ENCODE results near the gene COL8A2. TPM values are rescaled to one million over a fixed set of nuclear protein-coding genes. Genes with fewer than 3 reads are reported as not detected.

The COL8A2 gene
- total RNA-seq, 1 experiment from 2014 or later, result 2.3 TPM

DNA sequence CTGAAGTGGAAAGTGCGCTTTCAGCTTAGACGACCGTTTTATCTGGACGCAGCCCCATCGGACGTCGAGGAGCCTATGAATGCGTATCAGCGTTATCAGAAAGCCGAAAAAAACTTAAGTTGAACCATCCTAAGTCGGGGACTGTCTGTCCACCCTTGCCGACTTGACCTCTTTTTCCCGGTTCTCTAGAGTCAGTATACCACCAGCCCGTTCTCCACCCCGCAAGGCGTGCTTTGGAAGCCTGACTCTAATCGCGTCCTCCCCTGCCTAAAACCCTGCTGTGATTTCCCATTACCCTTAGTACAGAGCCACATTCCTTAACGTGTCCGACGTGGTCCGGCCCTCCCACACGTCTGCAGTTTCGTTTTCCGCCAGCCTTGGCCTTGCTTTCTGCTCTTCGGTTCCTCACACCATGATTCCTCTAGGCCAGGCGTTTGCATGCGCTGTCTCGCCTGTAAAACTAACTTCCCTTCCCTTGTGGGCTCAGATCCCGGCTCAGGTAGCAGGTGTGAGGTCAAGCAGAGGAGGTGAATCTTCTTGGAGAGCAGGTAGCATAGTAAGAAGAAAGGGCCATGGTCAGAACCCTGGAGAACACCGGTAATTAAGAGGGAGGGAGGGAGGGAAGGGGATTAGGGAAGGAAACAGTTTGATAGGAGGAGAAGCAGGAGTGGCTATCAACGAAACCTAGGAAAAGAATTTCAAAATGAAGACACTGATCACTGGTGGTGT, 35.5 kb downstream of the COL8A2 start (continued):
- TF ChIP-seq, protein P1, sequence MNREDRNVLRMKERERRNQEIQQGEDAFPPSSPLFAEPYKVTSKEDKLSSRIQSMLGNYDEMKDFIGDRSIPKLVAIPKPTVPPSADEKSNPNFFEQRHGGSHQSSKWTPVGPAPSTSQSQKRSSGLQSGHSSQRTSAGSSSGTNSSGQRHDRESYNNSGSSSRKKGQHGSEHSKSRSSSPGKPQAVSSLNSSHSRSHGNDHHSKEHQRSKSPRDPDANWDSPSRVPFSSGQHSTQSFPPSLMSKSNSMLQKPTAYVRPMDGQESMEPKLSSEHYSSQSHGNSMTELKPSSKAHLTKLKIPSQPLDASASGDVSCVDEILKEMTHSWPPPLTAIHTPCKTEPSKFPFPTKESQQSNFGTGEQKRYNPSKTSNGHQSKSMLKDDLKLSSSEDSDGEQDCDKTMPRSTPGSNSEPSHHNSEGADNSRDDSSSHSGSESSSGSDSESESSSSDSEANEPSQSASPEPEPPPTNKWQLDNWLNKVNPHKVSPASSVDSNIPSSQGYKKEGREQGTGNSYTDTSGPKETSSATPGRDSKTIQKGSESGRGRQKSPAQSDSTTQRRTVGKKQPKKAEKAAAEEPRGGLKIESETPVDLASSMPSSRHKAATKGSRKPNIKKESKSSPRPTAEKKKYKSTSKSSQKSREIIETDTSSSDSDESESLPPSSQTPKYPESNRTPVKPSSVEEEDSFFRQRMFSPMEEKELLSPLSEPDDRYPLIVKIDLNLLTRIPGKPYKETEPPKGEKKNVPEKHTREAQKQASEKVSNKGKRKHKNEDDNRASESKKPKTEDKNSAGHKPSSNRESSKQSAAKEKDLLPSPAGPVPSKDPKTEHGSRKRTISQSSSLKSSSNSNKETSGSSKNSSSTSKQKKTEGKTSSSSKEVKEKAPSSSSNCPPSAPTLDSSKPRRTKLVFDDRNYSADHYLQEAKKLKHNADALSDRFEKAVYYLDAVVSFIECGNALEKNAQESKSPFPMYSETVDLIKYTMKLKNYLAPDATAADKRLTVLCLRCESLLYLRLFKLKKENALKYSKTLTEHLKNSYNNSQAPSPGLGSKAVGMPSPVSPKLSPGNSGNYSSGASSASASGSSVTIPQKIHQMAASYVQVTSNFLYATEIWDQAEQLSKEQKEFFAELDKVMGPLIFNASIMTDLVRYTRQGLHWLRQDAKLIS (CRISPR knock-in tag; IDR thresholded peaks at IDR 0.05; ENCODE audit: borderline replicate concordance), result no peak
- TF ChIP-seq TP53 (CRISPR knock-in tag; IDR thresholded peaks at IDR 0.05) (no peak), SMAD3 (CRISPR knock-in tag; IDR thresholded peaks at IDR 0.05; ENCODE audit: borderline replicate concordance) (no peak), NR3C1 (CRISPR knock-in tag; conservative IDR thresholded peaks at IDR 0.05; ENCODE audit: low read depth) (no peak)
- TF ChIP-seq, protein P2, sequence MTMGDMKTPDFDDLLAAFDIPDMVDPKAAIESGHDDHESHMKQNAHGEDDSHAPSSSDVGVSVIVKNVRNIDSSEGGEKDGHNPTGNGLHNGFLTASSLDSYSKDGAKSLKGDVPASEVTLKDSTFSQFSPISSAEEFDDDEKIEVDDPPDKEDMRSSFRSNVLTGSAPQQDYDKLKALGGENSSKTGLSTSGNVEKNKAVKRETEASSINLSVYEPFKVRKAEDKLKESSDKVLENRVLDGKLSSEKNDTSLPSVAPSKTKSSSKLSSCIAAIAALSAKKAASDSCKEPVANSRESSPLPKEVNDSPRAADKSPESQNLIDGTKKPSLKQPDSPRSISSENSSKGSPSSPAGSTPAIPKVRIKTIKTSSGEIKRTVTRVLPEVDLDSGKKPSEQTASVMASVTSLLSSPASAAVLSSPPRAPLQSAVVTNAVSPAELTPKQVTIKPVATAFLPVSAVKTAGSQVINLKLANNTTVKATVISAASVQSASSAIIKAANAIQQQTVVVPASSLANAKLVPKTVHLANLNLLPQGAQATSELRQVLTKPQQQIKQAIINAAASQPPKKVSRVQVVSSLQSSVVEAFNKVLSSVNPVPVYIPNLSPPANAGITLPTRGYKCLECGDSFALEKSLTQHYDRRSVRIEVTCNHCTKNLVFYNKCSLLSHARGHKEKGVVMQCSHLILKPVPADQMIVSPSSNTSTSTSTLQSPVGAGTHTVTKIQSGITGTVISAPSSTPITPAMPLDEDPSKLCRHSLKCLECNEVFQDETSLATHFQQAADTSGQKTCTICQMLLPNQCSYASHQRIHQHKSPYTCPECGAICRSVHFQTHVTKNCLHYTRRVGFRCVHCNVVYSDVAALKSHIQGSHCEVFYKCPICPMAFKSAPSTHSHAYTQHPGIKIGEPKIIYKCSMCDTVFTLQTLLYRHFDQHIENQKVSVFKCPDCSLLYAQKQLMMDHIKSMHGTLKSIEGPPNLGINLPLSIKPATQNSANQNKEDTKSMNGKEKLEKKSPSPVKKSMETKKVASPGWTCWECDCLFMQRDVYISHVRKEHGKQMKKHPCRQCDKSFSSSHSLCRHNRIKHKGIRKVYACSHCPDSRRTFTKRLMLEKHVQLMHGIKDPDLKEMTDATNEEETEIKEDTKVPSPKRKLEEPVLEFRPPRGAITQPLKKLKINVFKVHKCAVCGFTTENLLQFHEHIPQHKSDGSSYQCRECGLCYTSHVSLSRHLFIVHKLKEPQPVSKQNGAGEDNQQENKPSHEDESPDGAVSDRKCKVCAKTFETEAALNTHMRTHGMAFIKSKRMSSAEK (CRISPR knock-in tag; IDR thresholded peaks at IDR 0.05; ENCODE audit: borderline replicate concordance), result no peak
- TF ChIP-seq, protein P3, sequence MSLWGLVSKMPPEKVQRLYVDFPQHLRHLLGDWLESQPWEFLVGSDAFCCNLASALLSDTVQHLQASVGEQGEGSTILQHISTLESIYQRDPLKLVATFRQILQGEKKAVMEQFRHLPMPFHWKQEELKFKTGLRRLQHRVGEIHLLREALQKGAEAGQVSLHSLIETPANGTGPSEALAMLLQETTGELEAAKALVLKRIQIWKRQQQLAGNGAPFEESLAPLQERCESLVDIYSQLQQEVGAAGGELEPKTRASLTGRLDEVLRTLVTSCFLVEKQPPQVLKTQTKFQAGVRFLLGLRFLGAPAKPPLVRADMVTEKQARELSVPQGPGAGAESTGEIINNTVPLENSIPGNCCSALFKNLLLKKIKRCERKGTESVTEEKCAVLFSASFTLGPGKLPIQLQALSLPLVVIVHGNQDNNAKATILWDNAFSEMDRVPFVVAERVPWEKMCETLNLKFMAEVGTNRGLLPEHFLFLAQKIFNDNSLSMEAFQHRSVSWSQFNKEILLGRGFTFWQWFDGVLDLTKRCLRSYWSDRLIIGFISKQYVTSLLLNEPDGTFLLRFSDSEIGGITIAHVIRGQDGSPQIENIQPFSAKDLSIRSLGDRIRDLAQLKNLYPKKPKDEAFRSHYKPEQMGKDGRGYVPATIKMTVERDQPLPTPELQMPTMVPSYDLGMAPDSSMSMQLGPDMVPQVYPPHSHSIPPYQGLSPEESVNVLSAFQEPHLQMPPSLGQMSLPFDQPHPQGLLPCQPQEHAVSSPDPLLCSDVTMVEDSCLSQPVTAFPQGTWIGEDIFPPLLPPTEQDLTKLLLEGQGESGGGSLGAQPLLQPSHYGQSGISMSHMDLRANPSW (CRISPR knock-in tag; conservative IDR thresholded peaks at IDR 0.05; ENCODE audit: low read depth), result no peak
- TF ChIP-seq, protein P4, sequence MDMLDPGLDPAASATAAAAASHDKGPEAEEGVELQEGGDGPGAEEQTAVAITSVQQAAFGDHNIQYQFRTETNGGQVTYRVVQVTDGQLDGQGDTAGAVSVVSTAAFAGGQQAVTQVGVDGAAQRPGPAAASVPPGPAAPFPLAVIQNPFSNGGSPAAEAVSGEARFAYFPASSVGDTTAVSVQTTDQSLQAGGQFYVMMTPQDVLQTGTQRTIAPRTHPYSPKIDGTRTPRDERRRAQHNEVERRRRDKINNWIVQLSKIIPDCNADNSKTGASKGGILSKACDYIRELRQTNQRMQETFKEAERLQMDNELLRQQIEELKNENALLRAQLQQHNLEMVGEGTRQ (CRISPR knock-in tag; IDR thresholded peaks at IDR 0.05), result no peak
- TF ChIP-seq, protein P5, sequence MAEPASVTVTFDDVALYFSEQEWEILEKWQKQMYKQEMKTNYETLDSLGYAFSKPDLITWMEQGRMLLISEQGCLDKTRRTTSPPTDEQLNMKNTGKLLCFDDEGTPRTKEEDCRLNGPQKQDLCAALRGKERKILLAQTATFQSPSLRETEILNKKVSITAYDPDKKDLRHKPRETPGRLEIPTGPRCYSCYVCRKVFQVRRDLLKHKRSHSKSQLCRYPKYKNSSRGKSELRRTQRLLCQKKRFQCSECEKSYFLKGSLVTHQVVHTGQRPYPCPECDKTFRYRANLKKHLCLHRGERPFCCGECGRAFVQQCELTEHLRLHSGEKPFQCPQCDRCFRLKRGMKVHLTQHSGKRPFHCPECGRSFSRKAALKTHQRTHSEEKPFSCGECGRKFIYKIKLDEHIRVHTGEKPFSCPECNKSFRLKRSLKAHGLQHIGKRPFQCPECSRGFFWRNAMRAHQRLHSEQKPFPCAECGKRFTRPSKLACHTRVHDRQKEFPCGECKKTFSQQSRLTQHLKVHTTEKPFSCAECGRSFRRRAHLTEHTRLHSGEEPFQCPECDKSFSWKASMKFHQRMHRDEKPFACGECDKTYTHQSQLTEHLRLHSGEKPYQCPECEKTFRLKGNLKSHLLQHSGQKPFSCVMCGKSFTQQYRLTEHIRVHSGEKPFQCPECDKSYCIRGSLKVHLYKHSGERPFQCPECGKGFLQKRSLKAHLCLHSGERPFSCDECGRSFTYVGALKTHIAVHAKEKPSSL (CRISPR knock-in tag; conservative IDR thresholded peaks at IDR 0.05), result no peak
- TF ChIP-seq, protein P6, sequence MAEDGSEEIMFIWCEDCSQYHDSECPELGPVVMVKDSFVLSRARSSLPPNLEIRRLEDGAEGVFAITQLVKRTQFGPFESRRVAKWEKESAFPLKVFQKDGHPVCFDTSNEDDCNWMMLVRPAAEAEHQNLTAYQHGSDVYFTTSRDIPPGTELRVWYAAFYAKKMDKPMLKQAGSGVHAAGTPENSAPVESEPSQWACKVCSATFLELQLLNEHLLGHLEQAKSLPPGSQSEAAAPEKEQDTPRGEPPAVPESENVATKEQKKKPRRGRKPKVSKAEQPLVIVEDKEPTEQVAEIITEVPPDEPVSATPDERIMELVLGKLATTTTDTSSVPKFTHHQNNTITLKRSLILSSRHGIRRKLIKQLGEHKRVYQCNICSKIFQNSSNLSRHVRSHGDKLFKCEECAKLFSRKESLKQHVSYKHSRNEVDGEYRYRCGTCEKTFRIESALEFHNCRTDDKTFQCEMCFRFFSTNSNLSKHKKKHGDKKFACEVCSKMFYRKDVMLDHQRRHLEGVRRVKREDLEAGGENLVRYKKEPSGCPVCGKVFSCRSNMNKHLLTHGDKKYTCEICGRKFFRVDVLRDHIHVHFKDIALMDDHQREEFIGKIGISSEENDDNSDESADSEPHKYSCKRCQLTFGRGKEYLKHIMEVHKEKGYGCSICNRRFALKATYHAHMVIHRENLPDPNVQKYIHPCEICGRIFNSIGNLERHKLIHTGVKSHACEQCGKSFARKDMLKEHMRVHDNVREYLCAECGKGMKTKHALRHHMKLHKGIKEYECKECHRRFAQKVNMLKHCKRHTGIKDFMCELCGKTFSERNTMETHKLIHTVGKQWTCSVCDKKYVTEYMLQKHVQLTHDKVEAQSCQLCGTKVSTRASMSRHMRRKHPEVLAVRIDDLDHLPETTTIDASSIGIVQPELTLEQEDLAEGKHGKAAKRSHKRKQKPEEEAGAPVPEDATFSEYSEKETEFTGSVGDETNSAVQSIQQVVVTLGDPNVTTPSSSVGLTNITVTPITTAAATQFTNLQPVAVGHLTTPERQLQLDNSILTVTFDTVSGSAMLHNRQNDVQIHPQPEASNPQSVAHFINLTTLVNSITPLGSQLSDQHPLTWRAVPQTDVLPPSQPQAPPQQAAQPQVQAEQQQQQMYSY (CRISPR knock-in tag; IDR thresholded peaks at IDR 0.05), result no peak
